ENCODE data around the gene WSCD2.

DNA sequence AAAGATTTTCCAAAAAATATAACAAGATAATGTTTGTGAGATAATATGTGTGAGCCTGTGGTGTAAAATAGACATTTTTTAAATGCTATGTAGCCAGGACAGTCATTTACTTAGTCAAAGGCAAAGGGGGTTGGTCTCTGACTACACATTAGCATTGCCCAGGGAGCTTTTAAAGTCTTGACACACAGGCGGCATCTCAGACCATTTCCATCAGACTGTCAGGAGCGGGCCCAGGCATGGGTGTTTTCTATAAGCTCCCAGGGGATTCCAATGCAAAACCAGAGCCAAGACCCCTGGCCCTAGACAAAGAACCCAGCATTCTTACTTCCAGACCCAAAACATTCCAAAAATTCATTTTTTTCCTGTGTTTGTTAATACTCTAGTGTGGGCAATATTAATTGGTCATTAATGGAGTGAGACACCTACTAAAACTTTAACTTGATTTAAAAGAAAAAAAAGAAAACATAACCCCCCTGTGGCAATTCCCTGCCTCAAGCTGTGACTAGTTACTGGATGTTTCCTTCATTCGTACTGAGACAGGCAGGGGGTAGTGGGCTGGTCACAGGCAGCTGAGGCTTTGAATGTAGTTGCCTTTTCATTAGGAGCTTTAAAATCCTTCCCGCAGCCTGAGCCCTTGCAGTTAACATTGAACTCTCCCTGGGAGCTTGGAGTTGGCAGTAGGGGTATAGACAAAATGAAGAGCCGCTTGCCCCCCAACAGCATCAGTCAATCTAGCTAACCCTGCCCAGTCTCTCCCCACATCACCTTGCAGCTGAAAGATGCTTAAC is 106.3 kb downstream of the WSCD2 start:
- TF ChIP-seq POLR2AphosphoS5 (IDR thresholded peaks at IDR 0.05), result no peak
- TF ChIP-seq, protein P1, sequence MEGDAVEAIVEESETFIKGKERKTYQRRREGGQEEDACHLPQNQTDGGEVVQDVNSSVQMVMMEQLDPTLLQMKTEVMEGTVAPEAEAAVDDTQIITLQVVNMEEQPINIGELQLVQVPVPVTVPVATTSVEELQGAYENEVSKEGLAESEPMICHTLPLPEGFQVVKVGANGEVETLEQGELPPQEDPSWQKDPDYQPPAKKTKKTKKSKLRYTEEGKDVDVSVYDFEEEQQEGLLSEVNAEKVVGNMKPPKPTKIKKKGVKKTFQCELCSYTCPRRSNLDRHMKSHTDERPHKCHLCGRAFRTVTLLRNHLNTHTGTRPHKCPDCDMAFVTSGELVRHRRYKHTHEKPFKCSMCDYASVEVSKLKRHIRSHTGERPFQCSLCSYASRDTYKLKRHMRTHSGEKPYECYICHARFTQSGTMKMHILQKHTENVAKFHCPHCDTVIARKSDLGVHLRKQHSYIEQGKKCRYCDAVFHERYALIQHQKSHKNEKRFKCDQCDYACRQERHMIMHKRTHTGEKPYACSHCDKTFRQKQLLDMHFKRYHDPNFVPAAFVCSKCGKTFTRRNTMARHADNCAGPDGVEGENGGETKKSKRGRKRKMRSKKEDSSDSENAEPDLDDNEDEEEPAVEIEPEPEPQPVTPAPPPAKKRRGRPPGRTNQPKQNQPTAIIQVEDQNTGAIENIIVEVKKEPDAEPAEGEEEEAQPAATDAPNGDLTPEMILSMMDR (IDR thresholded peaks at IDR 0.05), result no peak
- TF ChIP-seq POLR2A (IDR thresholded peaks at IDR 0.05), result no peak
- no peak for TF ChIP-seq EP300 (IDR thresholded peaks at IDR 0.05)
